Thyroid gland (tissue), 4 donors: Measurements from ENCODE around the gene MINDY4. TPM values are rescaled to one million over a fixed set of nuclear protein-coding genes. Genes with fewer than 3 reads are reported as not detected.

ENCODE experiments used
- DNase-seq, 2 donors: peaks; one replicate each; pipeline ENCODE4 v3.0.0-alpha.2; 2019
- H3K27ac ChIP-seq, 3 donors: fragments of 200-600 bp; sonication (generic); 1 replicate in 2 of 3; 2 replicates in 1 of 3; pipeline ENCODE4 v1.5.1; 2016 to 2019; ENCODE audit warnings: mild to moderate bottlenecking in 1 of 3, moderate library complexity in 1 of 3
- H3K27me3 ChIP-seq: fragments of 200-600 bp; sonication (generic); one replicate; pipeline ENCODE4 v1.5.1; 2019
- H3K36me3 ChIP-seq, 2 donors: fragments of 200-600 bp; sonication (generic); one replicate each; pipeline ENCODE4 v1.5.1; 2016 to 2019
- H3K4me1 ChIP-seq, 2 donors: fragments of 200-600 bp; sonication (generic); one replicate each; pipeline ENCODE4 v1.5.1; 2017 to 2019
- H3K4me3 ChIP-seq, 3 donors: fragments of 200-600 bp; sonication (generic); replicated peaks in 1 of 3; 1 replicate in 2 of 3; 2 replicates in 1 of 3; pipeline ENCODE4 v1.5.1; 2016; ENCODE audit warnings: mild to moderate bottlenecking in 1 of 3
- H3K9me3 ChIP-seq: fragments of 200-600 bp; sonication (generic); one replicate; pipeline ENCODE4 v1.5.1; 2017
- CTCF ChIP-seq, 6 experiments: fragments of 200-600 bp in 3 of 6; fragments of 450-650 bp in 3 of 6; sonication (generic) in 3 of 6; IDR thresholded peaks; one replicate each; pipeline ENCODE4 v1.5.1; 2016 to 2019; ENCODE audit warnings: antibody characterized with exemption in 6 of 6, mild to moderate bottlenecking in 2 of 6, inconsistent platforms in 1 of 6, moderate library complexity in 1 of 6
- POLR2A ChIP-seq, 2 donors: fragments of 450-650 bp; IDR thresholded peaks; one replicate each; pipeline ENCODE4 v1.6.1; 2017; ENCODE audit warnings: antibody characterized with exemption in 2 of 2, mild to moderate bottlenecking in 2 of 2, moderate library complexity in 1 of 2
- WGBS, 2 donors: methylation state at CpG; one replicate each; pipeline ENCODE4 v1.1.5; 2017; 5-methylcytosine and 5-hydroxymethylcytosine counted together
- intact Hi-C: fragments of 100-400 bp; cut with DNase I; formaldehyde crosslinking; loops from one replicate; pipeline ENCODE4 v1.15.1; 2023
- total RNA-seq, 4 donors: library from RNA; depleted of rRNA; stranded (reverse); fragments of >200 nt; gene quantifications; one replicate each; pipeline ENCODE4 v1.2.3, GENCODE V29; 2016

Gene MINDY4
- total RNA-seq, 4 donors from 2014 or later: 17.9 to 33.2 (median 29.7) TPM

- Histone ChIP-seq H3K4me3 (no peak overlapping the region), H3K27ac (no peak overlapping the region), H3K36me3 (no peaks in the 10 kb centered on the region), H3K27me3 (no peaks in the 10 kb centered on the region), H3K4me1 (peaks cover 4 to 10% of the 10 kb centered on the region in 2 donors), H3K9me3 (no peaks in the 10 kb centered on the region)
- intact Hi-C loops: no loop called here
- no peak for DNase-seq
- WGBS, 2 donors: 86 to 97% methylated on average over 6 of the region's 6 CpGs
- no peak for TF ChIP-seq CTCF (IDR thresholded peaks at IDR 0.05)
- TF ChIP-seq POLR2A (IDR thresholded peaks at IDR 0.05): no peak
These were observed 64.2 kb downstream of the MINDY4 start for GRCh38 chr7:30835396-30835915.

- Histone ChIP-seq H3K4me1 (peaks cover 5 to 13% of the 10 kb centered on the region in 2 donors), H3K4me3 (no peak overlapping the region), H3K36me3 (no peaks in the 10 kb centered on the region), H3K27me3 (no peaks in the 10 kb centered on the region), H3K27ac (no peak overlapping the region), H3K9me3 (no peaks in the 10 kb centered on the region)
- 83 to 84% methylated on average over 7 of the region's 7 CpGs for WGBS, 2 donors
- DNase-seq: no peak
- intact Hi-C loops: no loop called here
- TF ChIP-seq CTCF (IDR thresholded peaks at IDR 0.05) (no peak), POLR2A (IDR thresholded peaks at IDR 0.05) (no peak)
These were observed 65.8 kb downstream of the MINDY4 start for GRCh38 chr7:30836991-30837390.

- H3K27ac ChIP-seq: no peak overlapping the region
These were observed 66.4 kb downstream of the MINDY4 start for GRCh38 chr7:30837581-30837980.

GRCh38 chr7:30838008-30838407 is 66.8 kb downstream of the MINDY4 start:
- Histone ChIP-seq H3K4me1 (peaks cover 16 to 23% of the 10 kb centered on the region in 2 donors), H3K36me3 (no peaks in the 10 kb centered on the region), H3K27ac (no peak overlapping the region), H3K9me3 (no peaks in the 10 kb centered on the region), H3K27me3 (no peaks in the 10 kb centered on the region), H3K4me3 (no peak overlapping the region)
- TF ChIP-seq CTCF (IDR thresholded peaks at IDR 0.05) (no peak), POLR2A (IDR thresholded peaks at IDR 0.05) (no peak)
- intact Hi-C loops: no loop called here
- no peak for DNase-seq
- WGBS, 2 donors: 97% methylated on average over 5 of the region's 5 CpGs

More at GRCh38 chr7:30837581-30837980, 66.4 kb downstream of the MINDY4 start:
- Histone ChIP-seq H3K9me3 (no peaks in the 10 kb centered on the region), H3K27me3 (no peaks in the 10 kb centered on the region), H3K4me3 (no peak overlapping the region), H3K4me1 (peaks cover 11 to 19% of the 10 kb centered on the region in 2 donors), H3K36me3 (no peaks in the 10 kb centered on the region)
- DNase-seq: no peak
- intact Hi-C loops: no loop called here
- WGBS, 2 donors: 92 to 98% methylated on average over 4 of the region's 4 CpGs
- TF ChIP-seq CTCF (IDR thresholded peaks at IDR 0.05) (no peak), POLR2A (IDR thresholded peaks at IDR 0.05) (no peak)

GRCh38 chr7:30840141-30841024 is 69.2 kb downstream of the MINDY4 start:
- Histone ChIP-seq H3K9me3 (no peaks in the 10 kb centered on the region), H3K36me3 (no peaks in the 10 kb centered on the region), H3K4me3 (no peak overlapping the region), H3K27ac (no peak overlapping the region), H3K4me1 (peaks cover 39 to 47% of the 10 kb centered on the region in 2 donors), H3K27me3 (no peaks in the 10 kb centered on the region)
- intact Hi-C loops: no loop called here
- 94 to 95% methylated on average over 6 of the region's 6 CpGs for WGBS, 2 donors
- TF ChIP-seq CTCF (IDR thresholded peaks at IDR 0.05): no peak
- no peak for DNase-seq
